Caco-2 (cell line): ENCODE measurements around the gene NEK7. TPM values are rescaled to one million over a fixed set of nuclear protein-coding genes. Genes with fewer than 3 reads are reported as not detected.

Experiments used
- BruUV-seq: library from RNA; stranded (reverse); fragments of 400-500 nt; replicated peaks from 2 replicates; lab custom pipeline; 2021; lab: Mats Ljungman, UMichigan
- CTCF ChIA-PET: fragments of 300-600 bp; sonication (Branson Sonifier 250); formaldehyde crosslinking; loops from one replicate; lab custom pipeline; 2022; ENCODE audit warnings: antibody characterized with exemption; lab: Charles Lee
- POLR2A ChIA-PET: fragments of 300-600 bp; sonication (Branson Sonifier 250); formaldehyde crosslinking; loops from one replicate; lab custom pipeline; 2022; ENCODE audit warnings: antibody characterized with exemption; lab: Charles Lee
- DNase-seq, 2 experiments: peaks; one replicate each; pipeline versions ENCODE4 v3.0.0 to v3.0.0-alpha.2; 2020 to 2022
- H3K27me3 ChIP-seq: replicated peaks from 2 replicates; pipeline ENCODE4 v1.6.0; 2011; ENCODE audit warnings: low read length; ENCODE audit not compliant: control insufficient read depth, insufficient read depth
- H3K36me3 ChIP-seq: 2 replicates; pipeline ENCODE4 v1.5.1; 2011; ENCODE audit warnings: low read length; ENCODE audit not compliant: control insufficient read depth, insufficient read depth
- H3K4me1 ChIP-seq: fragments of 250-450 bp; sonication (Bioruptor Pico); 2 replicates; pipeline ENCODE4 v1.5.1; 2020; ENCODE audit warnings: mild to moderate bottlenecking
- H3K4me3 ChIP-seq: 2 replicates; pipeline ENCODE4 v1.5.1; 2011; ENCODE audit warnings: low read depth, mild to moderate bottlenecking, control low read depth, low read length
- H3K9me3 ChIP-seq: fragments of 250-450 bp; sonication (Bioruptor Pico); 2 replicates; pipeline ENCODE4 v1.5.1; 2020; ENCODE audit warnings: mild to moderate bottlenecking, moderate library complexity
- H3K27ac Mint-ChIP-seq: one replicate; pipeline ENCODE4 v1.8.0; 2022; ENCODE audit warnings: mixed read lengths; ENCODE audit not compliant: unreplicated experiment
- H3K27me3 Mint-ChIP-seq: one replicate; pipeline ENCODE4 v1.8.0; 2022; ENCODE audit warnings: mixed read lengths; ENCODE audit not compliant: insufficient read depth, unreplicated experiment
- H3K36me3 Mint-ChIP-seq: one replicate; pipeline ENCODE4 v1.8.0; 2022; ENCODE audit warnings: mild to moderate bottlenecking, mixed read lengths; ENCODE audit not compliant: insufficient read depth, unreplicated experiment
- H3K4me1 Mint-ChIP-seq: one replicate; pipeline ENCODE4 v1.8.0; 2022; ENCODE audit warnings: low read depth, mixed read lengths; ENCODE audit not compliant: unreplicated experiment
- H3K4me3 Mint-ChIP-seq: one replicate; pipeline ENCODE4 v1.8.0; 2022; ENCODE audit warnings: mild to moderate bottlenecking, moderate library complexity, mixed read lengths; ENCODE audit not compliant: unreplicated experiment
- H3K9me3 Mint-ChIP-seq: one replicate; pipeline ENCODE4 v1.8.0; 2022; ENCODE audit warnings: mixed read lengths; ENCODE audit not compliant: unreplicated experiment
- CTCF ChIP-seq, 2 experiments: fragments of 200-600 bp in 1 of 2; IDR thresholded peaks; 1 replicate in 1 of 2; 2 replicates in 1 of 2; pipeline versions ENCODE4 v1.5.1 to v1.8.0; 2011 to 2022; ENCODE audit warnings: antibody characterized with exemption in 1 of 2, control low read depth in 1 of 2, inconsistent platforms in 1 of 2, low read depth in 1 of 2, low read length in 1 of 2, mild to moderate bottlenecking in 1 of 2, moderate library complexity in 1 of 2; ENCODE audit not compliant: insufficient read depth in 1 of 2, severe bottlenecking in 1 of 2, unreplicated experiment in 1 of 2
- intact Hi-C: fragments of 100-400 bp; cut with micrococcal nuclease; formaldehyde crosslinking; loops from one replicate; pipeline ENCODE4 v1.10.0; 2022; ENCODE audit not compliant: unreplicated experiment
- total RNA-seq: library from RNA; stranded (reverse); gene quantifications from 2 replicates; pipeline ENCODE4 v1.2.3, GENCODE V29; 2022

NEK7 gene
- total RNA-seq, 1 experiment from 2014 or later: 56.1 TPM

GRCh38 chr1:198175423-198176170, 18.8 kb downstream of the NEK7 start:
- BruUV-seq: no TSS peak
- H3K4me1 Mint-ChIP-seq: peaks cover 36% of the 10 kb centered on the region
- no peaks in the 10 kb centered on the region for H3K36me3 Mint-ChIP-seq
- ChIA-PET POLR2A (no interaction called here), CTCF (no interaction called here)
- no peaks in the 10 kb centered on the region for H3K27me3 Mint-ChIP-seq
- no peaks in the 10 kb centered on the region for H3K9me3 Mint-ChIP-seq
- no peaks in the 10 kb centered on the region for H3K36me3 ChIP-seq
- intact Hi-C loops: no loop called here
- no peak overlapping the region for H3K27ac Mint-ChIP-seq
- H3K4me1 ChIP-seq: no peaks in the 10 kb centered on the region
- H3K9me3 ChIP-seq: no peaks in the 10 kb centered on the region
- no peaks in the 10 kb centered on the region for H3K27me3 ChIP-seq
- no peak overlapping the region for H3K4me3 ChIP-seq
- DNase-seq: no peak
- TF ChIP-seq CTCF (IDR thresholded peaks at IDR 0.05; ENCODE audit: insufficient read depth in 1 of 2, low read depth in 1 of 2, low read length in 1 of 2, severe bottlenecking in 1 of 2, unreplicated experiment in 1 of 2): no peak
- no peak overlapping the region for H3K4me3 Mint-ChIP-seq

GRCh38 chr1:198176179-198176578, 19.4 kb downstream of the NEK7 start:
- Histone ChIP-seq H3K4me1 (no peaks in the 10 kb centered on the region), H3K27me3 (no peaks in the 10 kb centered on the region), H3K9me3 (no peaks in the 10 kb centered on the region), H3K4me3 (no peak overlapping the region), H3K36me3 (no peaks in the 10 kb centered on the region)
- H3K27ac Mint-ChIP-seq: no peak overlapping the region
- TF ChIP-seq CTCF (IDR thresholded peaks at IDR 0.05; ENCODE audit: insufficient read depth in 1 of 2, low read depth in 1 of 2, low read length in 1 of 2, severe bottlenecking in 1 of 2, unreplicated experiment in 1 of 2): no peak
- no peak overlapping the region for H3K4me3 Mint-ChIP-seq
- DNase-seq: no peak
- no peaks in the 10 kb centered on the region for H3K36me3 Mint-ChIP-seq
- BruUV-seq: no TSS peak
- no peaks in the 10 kb centered on the region for H3K9me3 Mint-ChIP-seq
- ChIA-PET CTCF (no interaction called here), POLR2A (no interaction called here)
- peaks cover 36% of the 10 kb centered on the region for H3K4me1 Mint-ChIP-seq
- no peaks in the 10 kb centered on the region for H3K27me3 Mint-ChIP-seq
- intact Hi-C loops: no loop called here

GRCh38 chr1:198177546-198177945, 20.7 kb downstream of the NEK7 start:
- H3K9me3 ChIP-seq: no peaks in the 10 kb centered on the region
- Mint-ChIP-seq H3K4me1 (peaks cover 30% of the 10 kb centered on the region), H3K9me3 (no peaks in the 10 kb centered on the region), H3K27ac (peak overlapping the region; percentile 5), H3K27me3 (no peaks in the 10 kb centered on the region), H3K4me3 (no peak overlapping the region), H3K36me3 (no peaks in the 10 kb centered on the region)
- H3K4me3 ChIP-seq: no peak overlapping the region
- ChIA-PET CTCF (no interaction called here), POLR2A (no interaction called here)
- no peak for DNase-seq
- intact Hi-C loops: no loop called here
- no peaks in the 10 kb centered on the region for H3K36me3 ChIP-seq
- no peaks in the 10 kb centered on the region for H3K27me3 ChIP-seq
- no TSS peak for BruUV-seq
- no peak for TF ChIP-seq CTCF (IDR thresholded peaks at IDR 0.05; ENCODE audit: insufficient read depth in 1 of 2, low read depth in 1 of 2, low read length in 1 of 2, severe bottlenecking in 1 of 2, unreplicated experiment in 1 of 2)
- no peaks in the 10 kb centered on the region for H3K4me1 ChIP-seq
